Inflammatory macrophage treated with lipopolysaccharide for 4 hours (primary cell): ENCODE data around the gene INTS6.
A peak's percentile ranks its signal among the peaks of the same experiment; 100 is the strongest.

ENCODE experiments used
- DNase-seq: peaks from one replicate; pipeline ENCODE4 v3.0.0-alpha.2; 2020

Gene INTS6

GRCh38 chr13:51397262-51397941 lies 55.4 kb downstream of the INTS6 start:
- no peak for DNase-seq

DNA sequence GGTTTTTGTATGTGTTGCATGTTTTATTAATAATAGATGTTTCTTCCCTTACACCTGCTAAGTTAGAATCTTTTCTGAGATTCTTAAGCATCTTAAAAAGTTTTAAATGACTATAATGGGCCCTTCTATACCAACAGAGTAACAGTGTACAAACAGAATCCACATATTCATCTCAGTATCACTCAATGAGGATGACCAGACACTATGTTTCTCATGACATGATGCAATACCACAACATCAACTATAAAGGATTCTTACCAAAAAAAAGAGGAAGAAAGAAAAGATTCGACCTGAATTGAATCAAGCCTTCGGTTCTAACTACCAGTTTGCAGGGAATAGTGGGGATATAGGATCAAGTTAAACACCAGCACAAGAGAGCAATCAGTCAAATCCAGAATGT lies 56.5 kb downstream of the INTS6 start:
- DNase-seq: peak; percentile 74

DNA sequence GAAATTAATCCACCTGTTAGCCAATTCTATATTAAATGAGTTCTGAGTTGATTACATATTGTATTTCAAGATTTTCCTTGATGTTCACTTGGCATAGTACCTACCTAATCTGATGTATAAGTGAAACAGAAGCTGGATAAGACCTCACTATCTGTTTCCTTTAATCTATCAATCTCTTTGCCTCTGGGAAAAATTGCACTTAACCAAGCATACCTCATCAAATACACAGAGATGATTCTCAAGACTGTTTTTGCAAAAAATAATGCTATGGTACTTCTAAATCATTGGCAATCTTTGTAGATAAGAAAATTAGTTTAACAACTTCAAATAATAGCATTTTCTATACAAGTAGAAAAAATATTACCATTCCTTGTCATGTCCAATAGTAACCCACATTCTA lies 58.1 kb downstream of the INTS6 start:
- DNase-seq: no peak

- DNase-seq: no peak
Observed at GRCh38 chr13:51385114-51385513, 67.7 kb downstream of the INTS6 start.

DNA sequence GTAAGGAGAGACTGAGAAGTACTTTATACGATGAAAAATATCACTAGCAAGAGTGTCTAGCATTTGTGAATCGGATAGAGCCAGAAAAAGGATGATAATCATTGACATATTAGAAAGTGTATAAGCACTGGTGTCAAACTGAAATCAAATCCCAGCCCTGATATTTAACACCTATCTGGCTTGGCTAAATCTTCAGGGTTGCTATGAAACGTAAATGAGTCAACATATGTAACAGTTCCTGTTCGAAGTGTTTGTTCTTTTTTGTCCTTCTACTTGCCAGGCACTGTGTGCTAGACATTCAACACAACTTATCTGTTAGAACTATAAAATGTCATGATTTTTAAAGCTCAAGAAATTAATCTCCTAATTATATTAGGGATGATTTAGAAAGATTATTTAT lies 72.6 kb downstream of the INTS6 start:
- DNase-seq: no peak

GRCh38 chr13:51373451-51373850 lies 79.4 kb downstream of the INTS6 start:
- DNase-seq: no peak

GRCh38 chr13:51371768-51372399 lies 81.0 kb downstream of the INTS6 start:
- DNase-seq: no peak

GRCh38 chr13:51370811-51371210 lies 82.0 kb downstream of the INTS6 start:
- DNase-seq: no peak

- peak; percentile 66 for DNase-seq
Observed at GRCh38 chr13:51370116-51370515, 82.7 kb downstream of the INTS6 start.

DNA sequence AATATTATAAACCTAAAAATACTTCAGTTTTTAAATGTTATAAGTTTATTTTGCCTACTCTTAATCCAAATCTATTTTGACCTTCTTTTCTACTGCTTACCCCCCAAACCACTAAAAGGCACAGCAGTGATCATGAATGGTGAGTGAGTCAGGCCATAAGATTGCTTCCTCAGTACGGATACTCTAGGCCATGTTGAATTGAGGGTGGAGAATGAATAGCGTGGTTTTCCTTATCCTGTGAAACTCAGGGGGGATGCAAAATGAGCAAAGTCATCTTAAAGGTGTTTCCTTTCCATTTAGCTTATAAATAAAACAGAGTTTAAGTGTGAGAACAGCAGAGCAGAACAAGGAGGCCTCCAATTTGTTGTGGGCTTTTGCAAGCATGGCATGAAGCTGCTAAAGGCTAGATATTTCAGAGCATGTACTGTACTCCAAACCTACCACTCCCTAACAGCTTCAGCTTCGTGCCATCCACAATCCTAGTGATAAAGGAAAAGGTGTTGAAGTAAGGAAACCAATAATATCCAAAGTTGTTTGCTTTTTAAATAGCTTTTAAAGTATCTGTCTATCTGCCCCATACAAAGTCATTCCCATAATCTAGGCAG lies 88.3 kb downstream of the INTS6 start:
- no peak for DNase-seq

DNA sequence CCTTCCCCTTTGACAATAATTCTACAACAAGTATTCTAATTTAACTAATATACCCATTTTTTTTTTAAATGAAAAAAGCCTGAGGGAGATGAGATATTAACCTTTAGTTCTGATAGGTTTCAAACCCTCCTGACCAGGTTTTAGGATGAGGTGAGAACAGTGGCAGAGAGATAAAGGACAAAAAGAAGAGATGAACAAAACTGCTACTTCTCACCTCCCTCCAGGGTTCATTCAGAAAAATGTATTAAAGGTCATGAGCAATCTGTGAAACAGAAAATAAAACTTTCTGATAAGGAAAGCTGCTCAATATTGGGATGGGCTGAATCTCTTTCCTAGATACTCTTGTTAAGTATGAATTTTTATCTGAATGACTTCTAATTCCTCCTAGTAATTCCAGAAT lies 89.2 kb downstream of the INTS6 start:
- DNase-seq: no peak

DNA sequence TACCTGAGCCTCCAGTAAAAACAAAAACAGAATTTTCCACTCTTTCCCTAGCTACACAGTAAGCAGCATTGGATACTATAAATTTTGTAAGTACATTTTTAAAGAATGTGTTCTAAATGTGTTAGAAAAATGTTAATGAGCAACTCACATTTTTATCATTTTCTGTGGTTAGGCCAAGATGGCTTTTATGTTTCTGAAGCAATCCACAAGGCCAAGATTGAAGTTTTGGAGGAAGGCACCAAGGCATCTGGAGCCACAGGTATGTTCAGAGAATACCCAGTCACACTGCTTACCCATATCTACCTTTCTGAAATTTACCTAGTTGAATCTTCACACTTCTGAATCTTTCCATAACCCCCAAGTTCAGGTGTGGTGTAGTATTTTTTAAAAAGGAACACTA lies 91.7 kb downstream of the INTS6 start:
- no peak for DNase-seq

- no peak for DNase-seq
Observed at GRCh38 chr13:51360489-51360888, 92.3 kb downstream of the INTS6 start.

- no peak for DNase-seq
Observed at GRCh38 chr13:51359352-51359751, 93.5 kb downstream of the INTS6 start.

DNA sequence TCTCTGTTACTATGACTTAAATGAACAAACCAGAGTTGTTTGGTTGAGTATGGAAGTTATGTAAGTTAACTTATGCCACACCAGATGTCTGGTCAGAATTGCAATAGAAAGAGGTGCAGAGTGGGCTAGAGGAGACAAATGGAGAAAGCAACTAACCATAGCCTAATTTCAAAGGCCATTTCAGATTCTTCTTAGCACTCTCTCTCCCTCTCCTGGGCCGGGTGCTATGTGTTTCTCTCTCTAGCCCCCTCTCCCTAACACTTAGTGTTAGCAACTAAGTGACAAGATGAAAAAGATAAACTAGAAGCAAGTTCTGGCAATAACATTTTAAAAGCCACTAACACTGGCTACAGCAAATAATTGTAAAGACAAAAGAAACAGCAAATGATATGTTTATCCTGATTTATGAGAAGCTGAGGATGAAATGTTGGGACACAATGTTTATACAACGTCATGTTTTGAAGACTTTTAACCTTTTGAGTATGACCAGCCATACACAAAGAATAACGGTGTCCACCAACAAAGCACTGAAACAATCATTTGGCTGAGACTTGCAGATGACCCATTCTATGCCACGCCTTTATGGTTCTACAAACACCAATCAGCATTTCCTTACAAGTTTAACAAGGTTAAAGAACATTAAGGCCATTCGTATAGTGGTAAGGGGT lies 94.8 kb downstream of the INTS6 start:
- no peak for DNase-seq

DNA sequence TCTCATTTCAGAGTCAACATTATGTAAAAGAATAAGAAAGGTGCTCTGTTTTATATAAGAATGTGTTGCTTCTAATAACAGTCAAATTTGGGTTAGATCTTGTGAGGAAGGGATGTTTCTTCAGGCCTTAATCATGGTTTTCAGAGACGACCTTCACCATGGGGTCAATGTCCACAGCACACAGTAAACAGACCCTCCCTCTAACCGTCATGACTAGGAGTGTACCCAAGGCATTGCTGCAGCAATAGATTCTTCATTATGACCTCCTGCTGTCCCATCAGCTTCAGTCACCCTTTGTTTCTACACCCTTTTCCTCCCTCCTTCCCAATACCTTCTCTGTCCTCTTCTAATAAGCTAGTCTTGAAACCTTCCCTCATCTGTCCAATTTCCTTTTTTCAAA lies 97.6 kb downstream of the INTS6 start:
- DNase-seq: no peak

GRCh38 chr13:51349016-51349415 lies 103.8 kb downstream of the INTS6 start:
- DNase-seq: no peak

GRCh38 chr13:51348069-51348967 lies 104.5 kb downstream of the INTS6 start:
- no peak for DNase-seq

DNA sequence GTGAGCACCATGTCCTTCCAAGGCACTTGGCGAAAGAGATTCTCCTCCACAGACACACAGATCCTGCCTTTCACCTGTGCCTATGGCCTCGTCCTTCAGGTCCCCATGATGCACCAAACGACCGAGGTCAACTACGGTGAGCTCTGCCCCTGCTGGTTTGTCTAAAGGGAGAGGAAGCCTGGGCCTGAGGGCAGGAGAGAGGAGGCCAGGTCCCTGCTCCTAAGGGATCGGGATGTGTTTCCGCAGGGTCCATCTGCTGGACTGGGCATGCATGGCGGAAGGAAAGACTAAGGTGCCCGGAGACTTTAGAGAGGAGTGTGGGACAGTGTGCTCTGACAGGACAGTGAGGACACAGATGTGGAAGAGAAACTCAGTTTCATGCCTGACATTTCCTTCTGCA lies 105.7 kb downstream of the INTS6 start:
- no peak for DNase-seq

- no peak for DNase-seq
Observed at GRCh38 chr13:51346397-51346796, 106.4 kb downstream of the INTS6 start.

DNA sequence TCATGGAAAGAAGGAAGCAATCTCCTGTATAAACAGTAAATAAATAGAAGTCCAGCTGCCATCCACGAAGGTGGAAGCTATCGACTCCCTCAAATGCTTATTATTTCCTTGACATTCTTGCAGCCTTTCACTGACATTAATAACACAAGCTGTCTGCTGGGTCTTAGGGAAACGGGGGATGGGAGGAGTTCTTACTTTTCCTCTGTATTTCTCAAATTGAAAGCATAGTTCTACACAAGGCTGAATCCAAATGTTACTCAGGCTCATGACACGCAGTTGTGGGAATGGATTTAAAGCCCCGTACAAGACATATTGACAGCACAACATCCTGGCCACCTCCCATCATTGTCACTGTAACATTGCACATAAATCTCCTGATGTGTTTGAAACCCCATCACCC lies 109.4 kb downstream of the INTS6 start:
- no peak for DNase-seq

DNA sequence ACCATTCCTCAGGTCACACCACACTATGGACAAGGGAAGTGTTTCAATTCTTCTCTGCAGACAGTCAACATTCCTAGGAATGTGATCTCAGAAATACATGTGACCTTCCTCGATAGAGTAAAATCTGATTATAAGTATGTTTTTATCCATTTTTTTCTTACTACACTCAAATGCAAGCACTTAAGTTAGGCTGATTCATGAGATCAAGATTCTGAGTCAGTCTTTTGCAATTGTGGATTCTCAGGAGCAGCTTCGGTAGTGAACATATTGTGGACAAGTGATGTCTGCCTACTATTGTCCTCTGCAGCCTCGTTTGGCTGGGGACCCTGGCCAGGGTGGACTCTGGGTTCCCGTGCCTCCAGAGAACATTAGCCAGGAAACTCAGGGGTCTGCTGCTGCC lies 110.1 kb downstream of the INTS6 start:
- peak; percentile 17 for DNase-seq

DNA sequence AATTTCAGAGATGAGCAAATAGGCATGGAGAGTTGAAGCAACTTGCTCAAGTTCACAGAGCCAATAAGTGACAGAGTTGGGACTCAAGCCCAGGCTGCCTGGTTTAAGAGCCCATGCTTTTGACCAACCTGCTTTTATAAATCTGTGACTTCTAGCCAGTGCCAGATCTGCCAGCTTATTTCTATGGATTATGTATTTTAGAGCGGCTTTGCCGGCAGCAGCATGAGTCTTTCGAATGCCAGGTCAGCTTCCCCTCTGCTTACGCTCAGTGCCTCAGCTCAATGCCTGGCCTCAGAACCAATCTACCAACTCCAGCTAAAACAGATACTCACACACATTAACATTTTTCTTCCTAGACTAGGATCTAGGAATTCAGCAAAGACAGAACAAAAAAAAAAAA lies 111.0 kb downstream of the INTS6 start:
- DNase-seq: no peak
